Neuronal stem cell (in vitro differentiated cells): Measurements from ENCODE around the gene WNT7A.

Experiments used
- DNase-seq: peaks from one replicate; pipeline ENCODE4 v3.0.0-alpha.2; 2013; ENCODE audit warnings: low spot score
- H2AFZ ChIP-seq: one replicate; pipeline ENCODE4 v1.6.1; 2013; ENCODE audit warnings: mild to moderate bottlenecking, low read length, inconsistent platforms
- H2AK5ac ChIP-seq: 2 replicates; pipeline ENCODE4 v1.6.1; 2013; ENCODE audit warnings: low read depth, mild to moderate bottlenecking, inconsistent platforms, low read length, moderate library complexity, mixed read lengths
- H2BK120ac ChIP-seq: 2 replicates; pipeline ENCODE4 v1.6.1; 2013; ENCODE audit warnings: low read depth, mild to moderate bottlenecking, inconsistent platforms, low read length, moderate library complexity, mixed read lengths
- H2BK12ac ChIP-seq: one replicate; pipeline ENCODE4 v1.6.1; 2013; ENCODE audit warnings: low read length, inconsistent platforms
- H2BK15ac ChIP-seq: 2 replicates; pipeline ENCODE4 v1.6.1; 2013; ENCODE audit warnings: mild to moderate bottlenecking, low read length, inconsistent platforms, mixed read lengths
- H2BK5ac ChIP-seq: one replicate; pipeline ENCODE4 v1.6.1; 2013; ENCODE audit warnings: inconsistent platforms, mild to moderate bottlenecking, low read length, moderate library complexity
- H3K14ac ChIP-seq: one replicate; pipeline ENCODE4 v1.6.1; 2013; ENCODE audit warnings: low read length, inconsistent platforms
- H3K18ac ChIP-seq: 2 replicates; pipeline ENCODE4 v1.6.1; 2013; ENCODE audit warnings: low read length, inconsistent platforms
- H3K23ac ChIP-seq: 2 replicates; pipeline ENCODE4 v1.6.1; 2013; ENCODE audit warnings: low read depth, mild to moderate bottlenecking, mixed read lengths, low read length, inconsistent platforms; ENCODE audit not compliant: poor library complexity
- H3K27ac ChIP-seq: replicated peaks from 3 replicates; pipeline ENCODE4 v1.5.1; 2013; ENCODE audit warnings: low read length, inconsistent platforms
- H3K27me3 ChIP-seq, 3 experiments: 2 replicates each; pipeline ENCODE4 v1.6.1; 2013; ENCODE audit warnings: low read length in 3 of 3, mild to moderate bottlenecking in 2 of 3, inconsistent platforms in 1 of 3, low read depth in 1 of 3, mixed read lengths in 1 of 3, moderate library complexity in 1 of 3; ENCODE audit not compliant: control insufficient read depth in 3 of 3, insufficient read depth in 3 of 3
- H3K36me3 ChIP-seq, 2 donors: replicated peaks in 1 of 2; 2 replicates each; pipeline ENCODE4 v1.6.1; 2013; ENCODE audit warnings: low read length in 2 of 2; ENCODE audit not compliant: control insufficient read depth in 2 of 2, insufficient read depth in 2 of 2
- H3K4ac ChIP-seq: 2 replicates; pipeline ENCODE4 v1.6.1; 2013; ENCODE audit warnings: inconsistent platforms, mild to moderate bottlenecking, low read length, moderate library complexity
- H3K4me1 ChIP-seq, 2 donors: 1 replicate in 1 of 2; 2 replicates in 1 of 2; pipeline ENCODE4 v1.6.1; 2013; ENCODE audit warnings: low read length in 2 of 2, low read depth in 1 of 2; ENCODE audit not compliant: control insufficient read depth in 2 of 2, insufficient read depth in 1 of 2
- H3K4me2 ChIP-seq: one replicate; pipeline ENCODE4 v1.6.1; 2013; ENCODE audit warnings: mild to moderate bottlenecking, low read length, inconsistent platforms; ENCODE audit not compliant: insufficient read depth, poor library complexity, severe bottlenecking
- H3K4me3 ChIP-seq, 2 donors: 2 replicates each; pipeline ENCODE4 v1.5.1; 2013; ENCODE audit warnings: low read length in 2 of 2, mild to moderate bottlenecking in 2 of 2, inconsistent platforms in 1 of 2, moderate library complexity in 1 of 2
- H3K79me1 ChIP-seq: one replicate; pipeline ENCODE4 v1.6.1; 2013; ENCODE audit warnings: low read depth, mild to moderate bottlenecking, inconsistent platforms, low read length, moderate library complexity
- H3K9ac ChIP-seq: one replicate; pipeline ENCODE4 v1.6.1; 2013; ENCODE audit warnings: mild to moderate bottlenecking, low read depth, low read length, inconsistent platforms; ENCODE audit not compliant: poor library complexity
- H3K9me3 ChIP-seq, 2 donors: replicated peaks in 1 of 2; 2 replicates each; pipeline versions ENCODE3 to v1.6.1; 2013; ENCODE audit warnings: low read length in 2 of 2, mild to moderate bottlenecking in 2 of 2, inconsistent platforms in 1 of 2, low read depth in 1 of 2, mixed read lengths in 1 of 2, moderate library complexity in 1 of 2; ENCODE audit not compliant: control insufficient read depth in 2 of 2, insufficient read depth in 1 of 2
- H4K8ac ChIP-seq: one replicate; pipeline ENCODE4 v1.6.1; 2013; ENCODE audit warnings: low read depth, mild to moderate bottlenecking, inconsistent platforms, low read length, moderate library complexity
- H4K91ac ChIP-seq: one replicate; pipeline ENCODE4 v1.6.1; 2013; ENCODE audit warnings: low read length, low read depth, mild to moderate bottlenecking, inconsistent platforms; ENCODE audit not compliant: poor library complexity
- WGBS, 2 donors: extraction: QIAGEN DNeasy Blood & Tissue Kit; methylation state at CpG; one replicate each; pipeline ENCODE4 v1.1.7; 2013; ENCODE audit warnings: missing lambda C conversion rate in 2 of 2, mixed read lengths in 1 of 2; ENCODE audit not compliant: insufficient read length in 2 of 2, insufficient replicate concordance in 1 of 2; ENCODE audit errors: extremely low coverage in 2 of 2; 5-methylcytosine and 5-hydroxymethylcytosine counted together

The WNT7A gene

GRCh38 chr3:13823692-13824091 is 56.2 kb downstream of the WNT7A start:
- H2BK15ac ChIP-seq, result no peak overlapping the region
- WGBS, 2 donors, result no CpG with 5 or more reads among the region's 3 CpGs
- H2BK12ac ChIP-seq, result no peak overlapping the region
- H3K9ac ChIP-seq, result no peak overlapping the region
- DNase-seq, result no peak
- H4K8ac ChIP-seq, result no peak overlapping the region
- H3K79me1 ChIP-seq, result no peaks in the 10 kb centered on the region
- no peak overlapping the region for H3K14ac ChIP-seq
- no peak overlapping the region for H3K23ac ChIP-seq
- no peak overlapping the region for H4K91ac ChIP-seq
- no peak overlapping the region for H3K4ac ChIP-seq
- no peak overlapping the region for H3K4me3 ChIP-seq
- H2BK120ac ChIP-seq, result no peak overlapping the region
- peaks cover 5 to 7% of the 10 kb centered on the region in 2 donors for H3K4me1 ChIP-seq
- no peaks in the 10 kb centered on the region for H3K36me3 ChIP-seq
- H2AFZ ChIP-seq, result no peak overlapping the region
- H3K27ac ChIP-seq, result no peak overlapping the region
- no peak overlapping the region for H2AK5ac ChIP-seq
- no peak overlapping the region for H3K18ac ChIP-seq
- peaks cover 0 to 4% of the 10 kb centered on the region in 2 donors for H3K9me3 ChIP-seq
- H2BK5ac ChIP-seq, result no peak overlapping the region
- no peak overlapping the region for H3K4me2 ChIP-seq
- H3K27me3 ChIP-seq, result no peaks in the 10 kb centered on the region

GRCh38 chr3:13822871-13823585 is 56.8 kb downstream of the WNT7A start:
- H3K4ac ChIP-seq, result no peak overlapping the region
- WGBS, 2 donors, result no CpG with 5 or more reads among the region's 8 CpGs
- no peak overlapping the region for H3K27ac ChIP-seq
- H2BK12ac ChIP-seq, result no peak overlapping the region
- H3K36me3 ChIP-seq, result no peaks in the 10 kb centered on the region
- H2BK120ac ChIP-seq, result no peak overlapping the region
- DNase-seq, result no peak
- H3K4me2 ChIP-seq, result no peak overlapping the region
- H3K18ac ChIP-seq, result peak overlapping the region; percentile 24
- H3K23ac ChIP-seq, result no peak overlapping the region
- peak overlapping the region; percentile 40 for H4K91ac ChIP-seq
- peaks cover 0 to 4% of the 10 kb centered on the region in 2 donors for H3K9me3 ChIP-seq
- no peak overlapping the region for H2AK5ac ChIP-seq
- no peaks in the 10 kb centered on the region for H3K27me3 ChIP-seq
- H3K79me1 ChIP-seq, result no peaks in the 10 kb centered on the region
- H2AFZ ChIP-seq, result no peak overlapping the region
- H2BK15ac ChIP-seq, result no peak overlapping the region
- H3K4me3 ChIP-seq, result no peak overlapping the region
- peaks cover 5 to 7% of the 10 kb centered on the region in 2 donors for H3K4me1 ChIP-seq
- H2BK5ac ChIP-seq, result no peak overlapping the region
- H3K9ac ChIP-seq, result no peak overlapping the region
- no peak overlapping the region for H3K14ac ChIP-seq
- H4K8ac ChIP-seq, result no peak overlapping the region

GRCh38 chr3:13822042-13822441 is 57.8 kb downstream of the WNT7A start:
- H3K27ac ChIP-seq, result no peak overlapping the region
- no peak overlapping the region for H2AFZ ChIP-seq
- no peak overlapping the region for H3K9ac ChIP-seq
- no peak overlapping the region for H2BK15ac ChIP-seq
- WGBS, 2 donors, result no CpG with 5 or more reads among the region's 5 CpGs
- DNase-seq, result no peak
- no peak overlapping the region for H2BK12ac ChIP-seq
- no peak overlapping the region for H3K23ac ChIP-seq
- H2AK5ac ChIP-seq, result no peak overlapping the region
- no peak overlapping the region for H3K4ac ChIP-seq
- H3K14ac ChIP-seq, result no peak overlapping the region
- H3K4me1 ChIP-seq, result peaks cover 5 to 7% of the 10 kb centered on the region in 2 donors
- H3K79me1 ChIP-seq, result no peaks in the 10 kb centered on the region
- H2BK5ac ChIP-seq, result no peak overlapping the region
- no peak overlapping the region for H3K18ac ChIP-seq
- no peak overlapping the region for H4K91ac ChIP-seq
- no peaks in the 10 kb centered on the region for H3K27me3 ChIP-seq
- H3K9me3 ChIP-seq, result peaks cover 1 to 7% of the 10 kb centered on the region in 2 donors
- no peak overlapping the region for H3K4me2 ChIP-seq
- no peak overlapping the region for H2BK120ac ChIP-seq
- H4K8ac ChIP-seq, result no peak overlapping the region
- H3K4me3 ChIP-seq, result no peak overlapping the region
- H3K36me3 ChIP-seq, result no peaks in the 10 kb centered on the region

- Histone ChIP-seq H3K36me3 (no peaks in the 10 kb centered on the region), H3K18ac (no peak overlapping the region), H3K9ac (no peak overlapping the region), H3K27ac (no peak overlapping the region), H3K4ac (no peak overlapping the region), H3K14ac (no peak overlapping the region), H2AK5ac (no peak overlapping the region), H2BK12ac (no peak overlapping the region), H3K4me3 (no peak overlapping the region), H2AFZ (no peak overlapping the region), H2BK120ac (no peak overlapping the region), H2BK15ac (no peak overlapping the region), H3K4me1 (peaks cover 3 to 7% of the 10 kb centered on the region in 2 donors), H4K8ac (no peak overlapping the region), H3K23ac (no peak overlapping the region), H3K27me3 (no peaks in the 10 kb centered on the region), H3K4me2 (no peak overlapping the region), H3K9me3 (peaks cover 8 to 17% of the 10 kb centered on the region in 2 donors), H2BK5ac (no peak overlapping the region), H3K79me1 (peaks cover 3% of the 10 kb centered on the region), H4K91ac (no peak overlapping the region)
- DNase-seq, result no peak
- no CpG with 5 or more reads among the region's 3 CpGs for WGBS, 2 donors
These were observed 58.7 kb downstream of the WNT7A start for GRCh38 chr3:13821126-13821525.
